C4-2B (cell line): ENCODE results near the gene OBP2A.

ENCODE experiments used
- CTCF ChIP-seq: fragments of 450-650 bp; conservative IDR thresholded peaks from 2 replicates; pipeline ENCODE4 v1.5.1; 2017; ENCODE audit warnings: mild to moderate bottlenecking
- ZFX ChIP-seq: fragments of 450-650 bp; IDR thresholded peaks from 2 replicates; pipeline ENCODE4 v1.6.1; 2017

GRCh38 chr9:135505406-135506187 lies 40.3 kb upstream of the OBP2A start:
- TF ChIP-seq CTCF: no peak
- TF ChIP-seq ZFX: no peak
